H1 (cell line): Measurements from ENCODE around the gene RNF183. TPM values are rescaled to one million over a fixed set of nuclear protein-coding genes. Genes with fewer than 3 reads are reported as not detected.

Experiments
- CTCF ChIA-PET: fragments of 300-600 bp; sonication (Branson Sonifier 250); formaldehyde crosslinking; loops from one replicate; lab custom pipeline; 2021; ENCODE audit not compliant: partially characterized antibody; lab: Charles Lee
- POLR2A ChIA-PET: fragments of 300-600 bp; sonication (Branson Sonifier 250); formaldehyde crosslinking; loops from one replicate; lab custom pipeline; 2021; ENCODE audit warnings: inconsistent platforms; ENCODE audit not compliant: partially characterized antibody; lab: Charles Lee
- DNase-seq, 2 experiments: peaks; one replicate each; pipeline versions ENCODE4 v3.0.0 to v3.0.0-alpha.2; 2010 to 2022; ENCODE audit warnings: low spot score in 2 of 2, low read depth in 1 of 2, mixed read lengths in 1 of 2
- FAIRE-seq: peaks from 2 replicates; lab custom pipeline; 2011; peaks lifted over from hg19 to GRCh38; lab: Jason Lieb, UNC
- H2AFZ ChIP-seq: 2 replicates; pipeline ENCODE4 v1.8.1; 2012; ENCODE audit warnings: low read length, inconsistent platforms
- H2AK5ac ChIP-seq: 2 replicates; pipeline ENCODE4 v1.6.1; 2013; ENCODE audit warnings: low read depth, low read length
- H2BK120ac ChIP-seq: replicated peaks from 2 replicates; pipeline ENCODE3; 2013; ENCODE audit warnings: low read depth, low read length, inconsistent platforms
- H2BK12ac ChIP-seq: 2 replicates; pipeline ENCODE4 v1.6.1; 2013; ENCODE audit warnings: low read depth, low read length
- H2BK15ac ChIP-seq: 2 replicates; pipeline ENCODE4 v1.6.1; 2013; ENCODE audit warnings: low read length
- H2BK20ac ChIP-seq: 2 replicates; pipeline ENCODE4 v1.6.1; 2013; ENCODE audit warnings: low read length
- H2BK5ac ChIP-seq: 2 replicates; pipeline ENCODE4 v1.6.1; 2013; ENCODE audit warnings: low read depth, low read length
- H3K14ac ChIP-seq: 2 replicates; pipeline ENCODE4 v1.6.1; 2013; ENCODE audit warnings: inconsistent platforms; ENCODE audit not compliant: insufficient read length
- H3K18ac ChIP-seq: 2 replicates; pipeline ENCODE4 v1.6.1; 2013; ENCODE audit warnings: low read length; ENCODE audit errors: extremely low read depth
- H3K23ac ChIP-seq: 2 replicates; pipeline ENCODE4 v1.6.1; 2013; ENCODE audit warnings: inconsistent platforms; ENCODE audit not compliant: insufficient read length
- H3K23me2 ChIP-seq: 2 replicates; pipeline ENCODE4 v1.6.1; 2013; ENCODE audit warnings: low read depth, low read length
- H3K27ac ChIP-seq: 2 replicates; pipeline ENCODE4 v1.6.1; 2011; ENCODE audit warnings: low read depth, low read length, inconsistent platforms
- H3K27me3 ChIP-seq, 4 experiments: replicated peaks in 1 of 4; 1 replicate in 1 of 4; 2 replicates in 3 of 4; pipeline versions ENCODE4 v1.6.1 to v1.8.1; 2011 to 2013; ENCODE audit warnings: low read length in 3 of 4, mild to moderate bottlenecking in 3 of 4, inconsistent platforms in 2 of 4, mixed read lengths in 2 of 4, moderate library complexity in 1 of 4; ENCODE audit not compliant: control insufficient read depth in 3 of 4, insufficient read depth in 3 of 4; ENCODE audit errors: extremely low read depth in 1 of 4
- H3K36me3 ChIP-seq, 4 experiments: 2 replicates each; pipeline versions ENCODE4 v1.6.1 to v1.8.1; 2011 to 2013; ENCODE audit warnings: mild to moderate bottlenecking in 4 of 4, low read length in 3 of 4, moderate library complexity in 2 of 4, control low read depth in 1 of 4, inconsistent platforms in 1 of 4; ENCODE audit not compliant: insufficient read depth in 4 of 4, control insufficient read depth in 2 of 4
- H3K4ac ChIP-seq: replicated peaks from 2 replicates; pipeline ENCODE3; 2013; ENCODE audit warnings: low read length, low read depth, mixed read lengths, inconsistent platforms; ENCODE audit not compliant: insufficient read length
- H3K4me1 ChIP-seq, 4 experiments: replicated peaks in 1 of 4; 1 replicate in 1 of 4; 2 replicates in 3 of 4; pipeline versions ENCODE4 v1.6.1 to v1.8.1; 2011 to 2013; ENCODE audit warnings: low read length in 3 of 4, inconsistent platforms in 2 of 4, mixed read lengths in 1 of 4; ENCODE audit not compliant: insufficient read depth in 4 of 4, control insufficient read depth in 3 of 4
- H3K4me2 ChIP-seq, 2 experiments: 2 replicates each; pipeline versions ENCODE4 v1.6.1 to v1.8.1; 2011 to 2013; ENCODE audit warnings: low read depth in 2 of 2, low read length in 2 of 2, control low read depth in 1 of 2, inconsistent platforms in 1 of 2, mild to moderate bottlenecking in 1 of 2; ENCODE audit not compliant: insufficient read depth in 1 of 2
- H3K4me3 ChIP-seq, 4 experiments: fragments of 200-600, 300-600 bp in 1 of 4; sonication (generic), shearing (Covaris generic), sonication (Bioruptor Twin) in 1 of 4; 2 replicates each; pipeline versions ENCODE4 v1.5.1 to v1.8.1; 2011 to 2016; ENCODE audit warnings: low read length in 4 of 4, low read depth in 3 of 4, control low read depth in 2 of 4, inconsistent platforms in 2 of 4, mild to moderate bottlenecking in 2 of 4, mixed read lengths in 1 of 4, moderate library complexity in 1 of 4; ENCODE audit not compliant: insufficient read depth in 2 of 4; ENCODE audit errors: extremely low read depth in 1 of 4
- H3K56ac ChIP-seq: replicated peaks from 2 replicates; pipeline ENCODE3; 2013; ENCODE audit warnings: low read depth, mild to moderate bottlenecking, mixed read lengths, low read length, inconsistent platforms; ENCODE audit not compliant: insufficient read length
- H3K79me1 ChIP-seq: 2 replicates; pipeline ENCODE4 v1.6.1; 2013; ENCODE audit warnings: low read depth, low read length, control low read depth
- H3K79me2 ChIP-seq, 2 experiments: 2 replicates each; pipeline versions ENCODE4 v1.6.1 to v1.8.1; 2012 to 2013; ENCODE audit warnings: low read length in 2 of 2, mild to moderate bottlenecking in 2 of 2, inconsistent platforms in 1 of 2; ENCODE audit not compliant: insufficient read depth in 2 of 2, control insufficient read depth in 1 of 2
- H3K9ac ChIP-seq, 4 experiments: replicated peaks in 1 of 4; 1 replicate in 1 of 4; 2 replicates in 3 of 4; pipeline versions ENCODE4 v1.6.1 to v1.8.1; 2011 to 2013; ENCODE audit warnings: low read depth in 3 of 4, low read length in 3 of 4, control low read depth in 2 of 4, mild to moderate bottlenecking in 2 of 4, moderate library complexity in 2 of 4, inconsistent platforms in 1 of 4; ENCODE audit errors: extremely low read depth in 1 of 4
- H3K9me3 ChIP-seq, 2 experiments: 2 replicates each; pipeline versions ENCODE4 v1.6.1 to v1.8.1; 2012 to 2013; ENCODE audit warnings: mild to moderate bottlenecking in 2 of 2, moderate library complexity in 2 of 2, control low read depth in 1 of 2, inconsistent platforms in 1 of 2, low read depth in 1 of 2, low read length in 1 of 2, mixed read lengths in 1 of 2; ENCODE audit not compliant: insufficient read depth in 2 of 2
- H4K20me1 ChIP-seq, 2 experiments: replicated peaks in 1 of 2; 2 replicates each; pipeline versions ENCODE3 to v1.8.1; 2011 to 2013; ENCODE audit warnings: inconsistent platforms in 2 of 2, low read length in 2 of 2, mild to moderate bottlenecking in 1 of 2; ENCODE audit not compliant: insufficient read depth in 2 of 2, control insufficient read depth in 1 of 2
- H4K5ac ChIP-seq: 2 replicates; pipeline ENCODE4 v1.6.1; 2013; ENCODE audit warnings: low read length, low read depth, mixed read lengths, inconsistent platforms; ENCODE audit not compliant: insufficient read length
- H4K8ac ChIP-seq: 2 replicates; pipeline ENCODE4 v1.8.0; 2013; ENCODE audit warnings: mild to moderate bottlenecking, moderate library complexity, low read length, inconsistent platforms; ENCODE audit not compliant: insufficient read depth; ENCODE audit errors: extremely low read depth
- H4K91ac ChIP-seq: replicated peaks from 2 replicates; pipeline ENCODE3; 2013; ENCODE audit warnings: low read length, mixed read lengths, inconsistent platforms; ENCODE audit not compliant: insufficient read length
- CBX8 ChIP-seq: fragments of 300-800, 300-1000 bp; sonication (generic); IDR thresholded peaks from 2 replicates; pipeline ENCODE4 v1.7.1; 2016; ENCODE audit warnings: low read depth, low read length, borderline replicate concordance
- CEBPB ChIP-seq: IDR thresholded peaks from 2 replicates; pipeline ENCODE4 v1.6.1; 2012; ENCODE audit warnings: low read depth, low read length
- CTBP2 ChIP-seq: IDR thresholded peaks from 2 replicates; pipeline ENCODE4 v1.7.0; 2011; ENCODE audit warnings: borderline replicate concordance, mild to moderate bottlenecking, moderate library complexity, mixed read lengths, low read length; ENCODE audit not compliant: insufficient read depth, insufficient read length
- HDAC2 ChIP-seq, 2 experiments: fragments of 300-600 bp in 1 of 2; sonication (generic) in 1 of 2; IDR thresholded peaks; 2 replicates each; pipeline ENCODE4 v1.6.1; 2011 to 2012; ENCODE audit warnings: low read depth in 2 of 2, low read length in 2 of 2, mild to moderate bottlenecking in 2 of 2, moderate library complexity in 2 of 2, borderline replicate concordance in 1 of 2, inconsistent platforms in 1 of 2
- NANOG ChIP-seq: IDR thresholded peaks from 2 replicates; pipeline ENCODE4 v1.6.1; 2011; ENCODE audit warnings: low read length, low read depth, mild to moderate bottlenecking, inconsistent platforms; ENCODE audit not compliant: insufficient read depth, poor library complexity, severe bottlenecking
- RNF2 ChIP-seq: fragments of 200-900, 300-1000 bp; sonication (generic); IDR thresholded peaks from 2 replicates; pipeline ENCODE4 v1.7.1; 2016; ENCODE audit warnings: borderline replicate concordance, low read depth, mild to moderate bottlenecking, antibody characterized with exemption, low read length; ENCODE audit not compliant: poor library complexity, severe bottlenecking; ENCODE audit errors: missing control alignments
- SAP30 ChIP-seq: fragments of 300-600 bp; sonication (generic); IDR thresholded peaks from 2 replicates; pipeline ENCODE4 v1.7.1; 2012; ENCODE audit warnings: low read length, moderate library complexity, mild to moderate bottlenecking, inconsistent platforms; ENCODE audit not compliant: insufficient read depth, insufficient replicate concordance
- TAF7 ChIP-seq: optimal IDR thresholded peaks from 2 replicates; pipeline ENCODE3; 2011; ENCODE audit warnings: low read depth, mild to moderate bottlenecking, inconsistent platforms, low read length, moderate library complexity, borderline replicate concordance
- TBP ChIP-seq: IDR thresholded peaks from 2 replicates; pipeline ENCODE4 v1.6.1; 2011; ENCODE audit warnings: low read depth, low read length, improper control_type of control experiment
- TCF12 ChIP-seq: IDR thresholded peaks from 2 replicates; pipeline ENCODE4 v1.6.1; 2011; ENCODE audit warnings: low read depth, mild to moderate bottlenecking, low read length
- WGBS, 2 experiments: shearing (Covaris generic) in 1 of 2; methylation state at CpG; one replicate each; pipeline versions ENCODE4 v1.1.6 to v1.1.7; 2013 to 2015; ENCODE audit warnings: low lambda C conversion rate in 2 of 2, mixed read lengths in 2 of 2, inconsistent platforms in 1 of 2, low coverage in 1 of 2, missing lambda C conversion rate in 1 of 2; ENCODE audit not compliant: insufficient replicate concordance in 2 of 2, insufficient coverage in 1 of 2, insufficient read length in 1 of 2; ENCODE audit errors: extremely low coverage in 1 of 2, missing lambda C conversion rate in 1 of 2; 5-methylcytosine and 5-hydroxymethylcytosine counted together
- polyA plus RNA-seq, 7 experiments: library from polyadenylated mRNA; depleted of rRNA in 3 of 7; stranded (reverse) in 5 of 7; unstranded in 2 of 7; fragments of >200 nt in 5 of 7; fragments of 200-250 nt in 2 of 7; gene quantifications; 1 replicate in 5 of 7; 2 replicates in 1 of 7; 4 replicates in 1 of 7; pipeline versions ENCODE4 v1.2.1 to v1.2.3, GENCODE V29; 2011 to 2013; ENCODE audit warnings: missing spikeins in 2 of 7, mixed read lengths in 2 of 7
- total RNA-seq: library from RNA; stranded (reverse); fragmentation: NEBNext Ultra II Directional; extraction: Animal tissue kit (Norgen Biotek cat#: 25700); gene quantifications from 2 replicates; pipeline ENCODE4 v1.2.1, GENCODE V29; 2021

The RNF183 gene
- total and polyA plus RNA-seq, 2 of the 8 experiments (the other 6 are each of a cell fraction or from before 2014, with no cell fraction given), result 0.15 TPM; not detected in 1

- no peak overlapping the region for H4K91ac ChIP-seq
- no peak overlapping the region for H3K56ac ChIP-seq
- H2AFZ ChIP-seq, result no peak overlapping the region
- no peak overlapping the region for H3K4me3 ChIP-seq
- H2BK120ac ChIP-seq, result no peak overlapping the region
- FAIRE-seq (no peak), DNase-seq (no peak)
- H3K79me2 ChIP-seq, result no peaks in the 10 kb centered on the region
- no peaks in the 10 kb centered on the region for H3K79me1 ChIP-seq
- no peak overlapping the region for H3K27ac ChIP-seq
- H4K20me1 ChIP-seq, result peaks cover 0 to 1% of the 10 kb centered on the region in 2 experiments
- H4K8ac ChIP-seq, result peak overlapping the region; percentile 83; the same call in 1 of the 2 replicates
- H3K27me3 ChIP-seq, result peaks cover 0 to 2% (median 0%) of the 10 kb centered on the region in 4 experiments; a peak in 1 of 7 replicates
- H2BK5ac ChIP-seq, result no peak overlapping the region
- H3K4ac ChIP-seq, result no peak overlapping the region
- no peaks in the 10 kb centered on the region for H3K36me3 ChIP-seq
- H3K9me3 ChIP-seq, result no peaks in the 10 kb centered on the region
- H3K14ac ChIP-seq, result no peak overlapping the region
- H2AK5ac ChIP-seq, result no peak overlapping the region
- 0 out of 7 replicates have a peak, but pooled peaks cover 0 to 4% (median 0%) of the 10 kb centered on the region in 4 experiments for H3K4me1 ChIP-seq
- no peak overlapping the region for H3K4me2 ChIP-seq
- ChIA-PET CTCF (interaction anchor here (0.6 to 3.1 kb wide), 6 partner anchors 11 to 359 kb away, joined by 3 to 16 read pairs (median 3); no protein-coding TSS in a partner anchor), POLR2A (interaction anchor here (0.6 to 2.1 kb wide), 3 partner anchors 9 to 51 kb away, joined by 3 to 6 read pairs (median 3); no protein-coding TSS in a partner anchor)
- H3K23ac ChIP-seq, result no peak overlapping the region
- H2BK12ac ChIP-seq, result no peak overlapping the region
- no peak overlapping the region for H3K18ac ChIP-seq
- H4K5ac ChIP-seq, result no peak overlapping the region
- 90% methylated on average over 15 of the region's 15 CpGs; no CpG with 5 or more reads in 1 of the 2 experiments for WGBS, 2 experiments
- H3K9ac ChIP-seq, result no peak overlapping the region
- no peak overlapping the region for H2BK15ac ChIP-seq
- H2BK20ac ChIP-seq, result no peak overlapping the region
- H3K23me2 ChIP-seq, result no peaks in the 10 kb centered on the region
- TF ChIP-seq TCF12 (no peak), SAP30 (no peak), CTBP2 (no peak), TBP (no peak), CBX8 (no peak), HDAC2 (IDR thresholded peaks at IDR 0.05; ENCODE audit: borderline replicate concordance in 1 of 2, low read depth in 2 of 2, low read length in 2 of 2) (no peak), NANOG (no peak), RNF2 (no peak), TAF7 (no peak), CEBPB (no peak)
Measured at GRCh38 chr9:113298924-113299770, 4.0 kb downstream of the RNF183 start.
